Neural cell (in vitro differentiated cells): ENCODE measurements around the gene RNF34. TPM values are rescaled to one million over a fixed set of nuclear protein-coding genes. Genes with fewer than 3 reads are reported as not detected.

ENCODE experiments used
- H2AFZ ChIP-seq: fragments of 200-600, 300-800 bp; sonication (generic), shearing (Covaris generic); 2 replicates; pipeline ENCODE4 v1.6.0; 2014; ENCODE audit warnings: low read depth, mild to moderate bottlenecking, antibody characterized with exemption, low read length, moderate library complexity
- H3F3A ChIP-seq: fragments of 200-600 bp; shearing (Covaris generic); 2 replicates; pipeline ENCODE4 v1.6.1; 2016; ENCODE audit warnings: mild to moderate bottlenecking, moderate library complexity, mixed read lengths, antibody characterized with exemption, low read length; ENCODE audit not compliant: insufficient read depth, poor library complexity, severe bottlenecking
- H3K27ac ChIP-seq: fragments of 200-600, 300-800 bp; sonication (generic), shearing (Covaris generic); 2 replicates; pipeline ENCODE4 v1.5.1; 2014; ENCODE audit warnings: mild to moderate bottlenecking, low read length, moderate library complexity
- H3K27me3 ChIP-seq: fragments of 300-800, 200-600 bp; sonication (generic), shearing (Covaris generic); 2 replicates; pipeline ENCODE4 v1.6.0; 2014; ENCODE audit warnings: mild to moderate bottlenecking, low read depth, low read length, moderate library complexity; ENCODE audit not compliant: insufficient read depth
- H3K36me3 ChIP-seq: fragments of 300-800, 200-600 bp; sonication (generic), shearing (Covaris generic); 2 replicates; pipeline ENCODE4 v1.5.1; 2014; ENCODE audit warnings: mild to moderate bottlenecking, antibody characterized with exemption, low read length, moderate library complexity; ENCODE audit not compliant: insufficient read depth
- H3K4me2 ChIP-seq: fragments of 300-800, 200-600 bp; sonication (generic), shearing (Covaris generic); 2 replicates; pipeline ENCODE4 v1.6.0; 2014; ENCODE audit warnings: mild to moderate bottlenecking, low read length
- H3K4me3 ChIP-seq: fragments of 300-800, 200-600 bp; sonication (generic), shearing (Covaris generic); 2 replicates; pipeline ENCODE4 v1.5.1; 2014; ENCODE audit warnings: mild to moderate bottlenecking, low read length, moderate library complexity
- H3K79me2 ChIP-seq: fragments of 200-600 bp; shearing (Covaris generic); replicated peaks from 2 replicates; pipeline ENCODE4 v1.6.0; 2014; ENCODE audit warnings: mild to moderate bottlenecking, low read length, moderate library complexity; ENCODE audit not compliant: insufficient read depth
- H3K9ac ChIP-seq: fragments of 300-800, 200-600 bp; sonication (generic), shearing (Covaris generic); 2 replicates; pipeline ENCODE4 v1.6.1; 2016; ENCODE audit warnings: mild to moderate bottlenecking, low read length, mixed read lengths
- H3K9me2 ChIP-seq: fragments of 200-600 bp; shearing (Covaris generic); 2 replicates; pipeline ENCODE4 v1.6.1; 2016; ENCODE audit warnings: mild to moderate bottlenecking, low read length, mixed read lengths; ENCODE audit not compliant: insufficient read depth
- H3K9me3 ChIP-seq: fragments of 200-600, 300-800 bp; sonication (generic), shearing (Covaris generic); 2 replicates; pipeline ENCODE4 v1.6.1; 2016; ENCODE audit warnings: mild to moderate bottlenecking, mixed run types, low read length, moderate library complexity, mixed read lengths
- H4K20me1 ChIP-seq: fragments of 200-600 bp; shearing (Covaris generic); 2 replicates; pipeline ENCODE4 v1.6.1; 2016; ENCODE audit warnings: mild to moderate bottlenecking, mixed run types; ENCODE audit not compliant: insufficient read depth
- CTCF ChIP-seq: fragments of 450-650 bp; IDR thresholded peaks from 2 replicates; pipeline ENCODE4 v1.5.1; 2014; ENCODE audit warnings: antibody characterized with exemption, mild to moderate bottlenecking, moderate library complexity; ENCODE audit not compliant: poor library complexity, severe bottlenecking
- EP300 ChIP-seq: fragments of 450-650 bp; conservative IDR thresholded peaks from 2 replicates; pipeline ENCODE4 v1.6.1; 2014; ENCODE audit warnings: antibody characterized with exemption, mild to moderate bottlenecking, moderate library complexity; ENCODE audit not compliant: poor library complexity, severe bottlenecking
- EZH2 ChIP-seq: fragments of 200-600, 300-800 bp; shearing (Covaris generic), sonication (generic); IDR thresholded peaks from 2 replicates; pipeline ENCODE4 v1.6.1; 2014; ENCODE audit warnings: antibody characterized with exemption, low read length, borderline replicate concordance, mild to moderate bottlenecking; ENCODE audit not compliant: insufficient read depth, poor library complexity, severe bottlenecking
- MXI1 ChIP-seq: fragments of 450-650 bp; conservative IDR thresholded peaks from 2 replicates; pipeline ENCODE4 v1.6.1; 2014; ENCODE audit warnings: antibody characterized with exemption, mild to moderate bottlenecking; ENCODE audit not compliant: poor library complexity, severe bottlenecking
- POLR2AphosphoS5 ChIP-seq: IDR thresholded peaks from 2 replicates; pipeline ENCODE4 v1.6.1; 2012
- RAD21 ChIP-seq: fragments of 450-650 bp; conservative IDR thresholded peaks from 2 replicates; pipeline ENCODE4 v1.6.1; 2014; ENCODE audit warnings: antibody characterized with exemption, mild to moderate bottlenecking, moderate library complexity
- SMC3 ChIP-seq: fragments of 450-650 bp; conservative IDR thresholded peaks from 2 replicates; pipeline ENCODE4 v1.6.1; 2014; ENCODE audit warnings: antibody characterized with exemption, mild to moderate bottlenecking, moderate library complexity; ENCODE audit not compliant: poor library complexity
- TAF1 ChIP-seq: IDR thresholded peaks from 2 replicates; pipeline ENCODE4 v1.6.1; 2012; ENCODE audit warnings: low read depth
- polyA plus RNA-seq: library from polyadenylated mRNA; depleted of rRNA; stranded (reverse); fragments of >200 nt; gene quantifications from 2 replicates; pipeline ENCODE4 v1.2.3, GENCODE V29; 2014
- TF ChIP-seq, protein P1 (sequence below): IDR thresholded peaks from 2 replicates; pipeline ENCODE4 v1.6.1; 2012; ENCODE audit warnings: borderline replicate concordance

Gene RNF34
- polyA plus RNA-seq, 1 donor from 2014 or later, result 68.8 TPM

GRCh38 chr12:121404734-121405133 lies 4.8 kb downstream of the RNF34 start:
- Histone ChIP-seq H3K9me2 (no peaks in the 10 kb centered on the region), H3F3A (no peaks in the 10 kb centered on the region), H3K27ac (no peak overlapping the region), H3K36me3 (no peaks in the 10 kb centered on the region), H3K4me3 (no peak overlapping the region), H3K9me3 (no peaks in the 10 kb centered on the region), H2AFZ (no peak overlapping the region), H3K9ac (no peak overlapping the region), H3K27me3 (no peaks in the 10 kb centered on the region), H4K20me1 (no peaks in the 10 kb centered on the region), H3K79me2 (peaks cover 24% of the 10 kb centered on the region), H3K4me2 (no peak overlapping the region)
- TF ChIP-seq CTCF (no peak), EZH2 (no peak), EP300 (no peak), RAD21 (no peak), MXI1 (no peak), POLR2AphosphoS5 (no peak), TAF1 (no peak), SMC3 (no peak)
- TF ChIP-seq, protein P1, sequence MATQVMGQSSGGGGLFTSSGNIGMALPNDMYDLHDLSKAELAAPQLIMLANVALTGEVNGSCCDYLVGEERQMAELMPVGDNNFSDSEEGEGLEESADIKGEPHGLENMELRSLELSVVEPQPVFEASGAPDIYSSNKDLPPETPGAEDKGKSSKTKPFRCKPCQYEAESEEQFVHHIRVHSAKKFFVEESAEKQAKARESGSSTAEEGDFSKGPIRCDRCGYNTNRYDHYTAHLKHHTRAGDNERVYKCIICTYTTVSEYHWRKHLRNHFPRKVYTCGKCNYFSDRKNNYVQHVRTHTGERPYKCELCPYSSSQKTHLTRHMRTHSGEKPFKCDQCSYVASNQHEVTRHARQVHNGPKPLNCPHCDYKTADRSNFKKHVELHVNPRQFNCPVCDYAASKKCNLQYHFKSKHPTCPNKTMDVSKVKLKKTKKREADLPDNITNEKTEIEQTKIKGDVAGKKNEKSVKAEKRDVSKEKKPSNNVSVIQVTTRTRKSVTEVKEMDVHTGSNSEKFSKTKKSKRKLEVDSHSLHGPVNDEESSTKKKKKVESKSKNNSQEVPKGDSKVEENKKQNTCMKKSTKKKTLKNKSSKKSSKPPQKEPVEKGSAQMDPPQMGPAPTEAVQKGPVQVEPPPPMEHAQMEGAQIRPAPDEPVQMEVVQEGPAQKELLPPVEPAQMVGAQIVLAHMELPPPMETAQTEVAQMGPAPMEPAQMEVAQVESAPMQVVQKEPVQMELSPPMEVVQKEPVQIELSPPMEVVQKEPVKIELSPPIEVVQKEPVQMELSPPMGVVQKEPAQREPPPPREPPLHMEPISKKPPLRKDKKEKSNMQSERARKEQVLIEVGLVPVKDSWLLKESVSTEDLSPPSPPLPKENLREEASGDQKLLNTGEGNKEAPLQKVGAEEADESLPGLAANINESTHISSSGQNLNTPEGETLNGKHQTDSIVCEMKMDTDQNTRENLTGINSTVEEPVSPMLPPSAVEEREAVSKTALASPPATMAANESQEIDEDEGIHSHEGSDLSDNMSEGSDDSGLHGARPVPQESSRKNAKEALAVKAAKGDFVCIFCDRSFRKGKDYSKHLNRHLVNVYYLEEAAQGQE, result no peak

DNA sequence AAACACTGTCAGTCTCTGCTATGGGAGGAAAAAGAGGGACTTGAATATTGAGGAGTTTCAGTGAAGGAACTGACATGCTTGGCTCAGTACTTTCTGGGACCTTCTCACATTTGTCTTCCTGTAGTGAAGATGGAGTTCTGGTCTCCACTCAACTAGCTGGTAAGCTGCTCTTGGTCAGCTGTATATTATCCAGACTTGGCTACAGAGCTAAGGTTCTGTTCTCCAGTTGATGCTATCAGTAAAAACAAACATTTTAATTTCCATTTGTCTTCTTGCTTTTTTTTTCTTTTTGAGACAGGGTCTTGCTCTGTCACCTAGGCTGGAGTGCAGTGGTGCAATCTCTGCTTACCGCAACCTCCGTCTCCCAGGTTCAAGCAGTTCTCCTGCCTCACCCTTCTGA lies 5.3 kb downstream of the RNF34 start:
- Histone ChIP-seq H3K27ac (no peak overlapping the region), H3K4me2 (no peak overlapping the region), H3K27me3 (no peaks in the 10 kb centered on the region), H3F3A (no peaks in the 10 kb centered on the region), H3K9ac (no peak overlapping the region), H3K79me2 (peaks cover 24% of the 10 kb centered on the region), H3K36me3 (no peaks in the 10 kb centered on the region), H3K4me3 (no peak overlapping the region), H3K9me3 (no peaks in the 10 kb centered on the region), H3K9me2 (no peaks in the 10 kb centered on the region), H4K20me1 (no peaks in the 10 kb centered on the region), H2AFZ (no peak overlapping the region)
- TF ChIP-seq SMC3, result no peak
- TF ChIP-seq EZH2, result no peak
- TF ChIP-seq EP300, result no peak
- TF ChIP-seq, protein P1, result no peak
- no peak for TF ChIP-seq POLR2AphosphoS5
- TF ChIP-seq MXI1, result no peak
- no peak for TF ChIP-seq CTCF
- TF ChIP-seq TAF1, result no peak
- TF ChIP-seq RAD21, result no peak
